Choroid plexus epithelial cell (primary cell): ENCODE data around the gene GMNC.
A peak's percentile ranks its signal among the peaks of the same experiment; 100 is the strongest.

Source experiments
- DNase-seq: peaks from one replicate; pipeline ENCODE4 v3.0.0-alpha.2; 2010; ENCODE audit warnings: low read depth
- H3K4me3 ChIP-seq: 2 replicates; pipeline ENCODE4 v1.5.1; 2011; ENCODE audit warnings: low read depth, mild to moderate bottlenecking, control low read depth, low read length, moderate library complexity
- TF ChIP-seq, protein P1 (sequence below): conservative IDR thresholded peaks from 2 replicates; pipeline ENCODE4 v1.5.1; 2011; ENCODE audit warnings: low read depth, mild to moderate bottlenecking, control low read depth, inconsistent platforms, low read length, moderate library complexity

GMNC gene, protein sequence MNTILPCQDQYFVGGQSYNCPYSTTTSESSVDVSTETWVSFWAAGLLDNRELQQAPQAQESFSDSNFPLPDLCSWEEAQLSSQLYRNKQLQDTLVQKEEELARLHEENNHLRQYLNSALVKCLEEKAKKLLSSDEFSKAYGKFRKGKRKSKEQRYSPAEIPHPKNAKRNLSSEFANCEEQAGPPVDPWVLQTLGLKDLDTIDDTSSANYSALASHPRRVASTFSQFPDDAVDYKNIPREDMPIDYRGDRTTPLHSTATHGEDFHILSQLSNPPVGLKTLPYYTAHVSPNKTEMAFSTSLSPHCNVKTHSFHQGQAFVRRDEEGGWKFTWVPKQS

GRCh38 chr3:190862209-190863118 lies at the start of gene GMNC:
TSS of gene GMNC (minus strand) at chr3:190862694. CDS start at chr3:190862615, 79 bp downstream.
- TF ChIP-seq, protein P1, sequence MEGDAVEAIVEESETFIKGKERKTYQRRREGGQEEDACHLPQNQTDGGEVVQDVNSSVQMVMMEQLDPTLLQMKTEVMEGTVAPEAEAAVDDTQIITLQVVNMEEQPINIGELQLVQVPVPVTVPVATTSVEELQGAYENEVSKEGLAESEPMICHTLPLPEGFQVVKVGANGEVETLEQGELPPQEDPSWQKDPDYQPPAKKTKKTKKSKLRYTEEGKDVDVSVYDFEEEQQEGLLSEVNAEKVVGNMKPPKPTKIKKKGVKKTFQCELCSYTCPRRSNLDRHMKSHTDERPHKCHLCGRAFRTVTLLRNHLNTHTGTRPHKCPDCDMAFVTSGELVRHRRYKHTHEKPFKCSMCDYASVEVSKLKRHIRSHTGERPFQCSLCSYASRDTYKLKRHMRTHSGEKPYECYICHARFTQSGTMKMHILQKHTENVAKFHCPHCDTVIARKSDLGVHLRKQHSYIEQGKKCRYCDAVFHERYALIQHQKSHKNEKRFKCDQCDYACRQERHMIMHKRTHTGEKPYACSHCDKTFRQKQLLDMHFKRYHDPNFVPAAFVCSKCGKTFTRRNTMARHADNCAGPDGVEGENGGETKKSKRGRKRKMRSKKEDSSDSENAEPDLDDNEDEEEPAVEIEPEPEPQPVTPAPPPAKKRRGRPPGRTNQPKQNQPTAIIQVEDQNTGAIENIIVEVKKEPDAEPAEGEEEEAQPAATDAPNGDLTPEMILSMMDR: no peak
- peak within 1 kb of the TSS; percentile 67 for H3K4me3 ChIP-seq
- peak; percentile 68 for DNase-seq

GRCh38 chr3:190911382-190911781 lies 48.9 kb upstream of the GMNC start:
- DNase-seq: no peak
- TF ChIP-seq, protein P1: no peak
- H3K4me3 ChIP-seq: no peak overlapping the region

DNA sequence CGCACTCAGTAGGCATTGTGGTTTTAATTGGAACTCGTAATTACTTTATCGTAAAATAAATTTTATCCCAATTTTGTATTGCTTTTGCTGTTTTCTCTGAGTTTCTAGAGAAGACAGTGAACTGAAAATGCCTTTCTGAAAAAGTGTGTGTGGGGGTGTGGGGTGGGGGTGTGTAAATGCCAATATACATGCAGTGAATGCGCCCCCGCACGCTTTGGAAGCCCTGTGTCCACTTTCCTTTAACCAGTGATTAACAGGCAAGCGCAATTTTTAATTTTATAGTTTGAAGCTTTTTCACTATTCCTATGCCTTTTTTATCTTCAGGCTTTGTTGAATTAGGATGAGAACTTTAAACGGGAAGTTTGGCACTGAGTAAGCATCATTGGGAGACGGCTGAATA lies 47.4 kb upstream of the GMNC start:
- TF ChIP-seq, protein P1: no peak
- DNase-seq: no peak
- no peak overlapping the region for H3K4me3 ChIP-seq

DNA sequence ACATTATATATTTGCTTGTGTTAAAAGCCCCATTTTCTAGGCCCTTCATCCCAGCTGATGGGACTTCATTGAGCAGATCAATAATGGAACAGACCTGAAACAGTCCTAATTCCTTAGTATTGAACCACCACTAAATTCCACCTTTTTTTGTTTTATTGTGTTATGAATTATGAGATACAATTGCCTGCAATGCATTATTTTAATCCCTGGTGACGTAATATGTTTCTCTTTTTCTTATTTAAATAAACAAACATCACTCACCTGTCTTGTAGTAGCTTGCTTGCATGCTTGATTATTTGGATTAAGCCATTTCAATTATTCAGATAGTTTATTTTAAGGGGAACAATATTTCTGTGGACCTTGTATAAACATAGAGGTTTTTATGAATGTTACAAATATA lies 40.7 kb upstream of the GMNC start:
- TF ChIP-seq, protein P1: no peak
- no peak for DNase-seq

DNA sequence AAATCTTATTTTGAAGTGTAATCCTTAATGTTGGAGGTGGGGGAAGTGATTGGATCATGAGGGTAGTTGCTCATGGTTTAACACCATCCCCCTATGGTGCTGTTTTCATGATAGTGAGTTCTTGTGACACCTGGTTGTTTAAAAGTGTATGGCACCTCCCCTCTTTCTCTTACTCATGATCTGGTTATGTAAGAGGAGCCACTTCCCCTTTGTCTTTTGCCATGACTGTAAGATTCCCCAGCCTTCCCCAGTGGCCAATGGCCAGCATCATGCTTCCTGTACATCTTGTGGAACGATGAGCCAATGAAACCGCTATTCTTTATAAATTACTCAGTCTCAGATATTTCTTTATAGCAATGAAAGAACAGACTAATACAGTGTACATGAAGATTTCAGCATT lies 39.8 kb upstream of the GMNC start:
- no peak overlapping the region for H3K4me3 ChIP-seq
- TF ChIP-seq, protein P1: no peak
- DNase-seq: no peak

More for the DNA sequence above, 40.7 kb upstream of the GMNC start:
- no peak overlapping the region for H3K4me3 ChIP-seq

- H3K4me3 ChIP-seq: no peak overlapping the region
- DNase-seq: peak; percentile 8
- TF ChIP-seq, protein P1: no peak
These were observed 30.0 kb upstream of the GMNC start for GRCh38 chr3:190892395-190892902.
